Measurements from ENCODE around the gene KCNJ5. TPM values are rescaled to one million over a fixed set of nuclear protein-coding genes. Genes with fewer than 3 reads are reported as not detected.

The KCNJ5 gene
- total RNA-seq, 2 donors from 2014 or later: 0.60 to 1.1 TPM

DNA sequence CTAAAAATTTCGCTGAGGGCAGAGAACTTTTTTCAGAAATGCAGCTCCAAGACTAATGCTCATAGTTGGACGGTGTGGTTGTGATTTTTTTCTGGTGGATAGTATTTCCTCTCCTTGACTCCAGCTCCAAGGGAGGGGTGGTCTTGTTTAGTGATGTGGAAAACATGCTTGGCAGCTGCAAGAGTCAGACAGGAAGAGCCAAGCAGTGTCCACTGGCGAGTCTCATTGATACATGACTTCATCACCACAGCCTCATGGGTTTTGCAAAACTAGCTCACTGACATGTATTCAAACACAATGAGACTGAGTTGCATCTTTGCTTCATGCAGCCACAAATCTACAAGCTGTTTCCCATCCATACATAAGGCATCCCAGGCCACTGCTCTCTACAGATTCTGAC lies 16.7 kb upstream of the KCNJ5 start:
- Mint-ChIP-seq H3K27me3 (ENCODE audit: insufficient read depth) (peaks cover 17% of the 10 kb centered on the region), H3K4me3 (no peak overlapping the region), H3K9me3 (no peaks in the 10 kb centered on the region), H3K36me3 (ENCODE audit: low read depth) (no peaks in the 10 kb centered on the region), H3K27ac (no peak overlapping the region), H3K4me1 (peaks cover 31% of the 10 kb centered on the region)
- TF ChIP-seq, protein P1, sequence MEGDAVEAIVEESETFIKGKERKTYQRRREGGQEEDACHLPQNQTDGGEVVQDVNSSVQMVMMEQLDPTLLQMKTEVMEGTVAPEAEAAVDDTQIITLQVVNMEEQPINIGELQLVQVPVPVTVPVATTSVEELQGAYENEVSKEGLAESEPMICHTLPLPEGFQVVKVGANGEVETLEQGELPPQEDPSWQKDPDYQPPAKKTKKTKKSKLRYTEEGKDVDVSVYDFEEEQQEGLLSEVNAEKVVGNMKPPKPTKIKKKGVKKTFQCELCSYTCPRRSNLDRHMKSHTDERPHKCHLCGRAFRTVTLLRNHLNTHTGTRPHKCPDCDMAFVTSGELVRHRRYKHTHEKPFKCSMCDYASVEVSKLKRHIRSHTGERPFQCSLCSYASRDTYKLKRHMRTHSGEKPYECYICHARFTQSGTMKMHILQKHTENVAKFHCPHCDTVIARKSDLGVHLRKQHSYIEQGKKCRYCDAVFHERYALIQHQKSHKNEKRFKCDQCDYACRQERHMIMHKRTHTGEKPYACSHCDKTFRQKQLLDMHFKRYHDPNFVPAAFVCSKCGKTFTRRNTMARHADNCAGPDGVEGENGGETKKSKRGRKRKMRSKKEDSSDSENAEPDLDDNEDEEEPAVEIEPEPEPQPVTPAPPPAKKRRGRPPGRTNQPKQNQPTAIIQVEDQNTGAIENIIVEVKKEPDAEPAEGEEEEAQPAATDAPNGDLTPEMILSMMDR (conservative IDR thresholded peaks at IDR 0.05): no peak
- Histone ChIP-seq H3K4me3 (ENCODE audit: low read length) (no peak overlapping the region), H3K27ac (ENCODE audit: low read depth, low read length) (no peak overlapping the region), H3K4me1 (ENCODE audit: control insufficient read depth, insufficient read depth, low read length) (peaks cover 25% of the 10 kb centered on the region), H3K9me3 (ENCODE audit: control insufficient read depth, low read length) (no peaks in the 10 kb centered on the region), H3K9ac (ENCODE audit: extremely low read depth, low read length, poor library complexity, severe bottlenecking) (no peak overlapping the region), H3K36me3 (ENCODE audit: control insufficient read depth, insufficient read depth, low read length) (no peaks in the 10 kb centered on the region), H3K27me3 (ENCODE audit: control insufficient read depth, insufficient read depth, low read length, poor library complexity, severe bottlenecking) (no peaks in the 10 kb centered on the region)
- no peak for DNase-seq
- 89 to 100% methylated on average over 1 to 3 of the region's 3 CpGs for WGBS, 2 experiments (ENCODE audit: insufficient coverage in 1 of 2, insufficient read length in 1 of 2)

DNA sequence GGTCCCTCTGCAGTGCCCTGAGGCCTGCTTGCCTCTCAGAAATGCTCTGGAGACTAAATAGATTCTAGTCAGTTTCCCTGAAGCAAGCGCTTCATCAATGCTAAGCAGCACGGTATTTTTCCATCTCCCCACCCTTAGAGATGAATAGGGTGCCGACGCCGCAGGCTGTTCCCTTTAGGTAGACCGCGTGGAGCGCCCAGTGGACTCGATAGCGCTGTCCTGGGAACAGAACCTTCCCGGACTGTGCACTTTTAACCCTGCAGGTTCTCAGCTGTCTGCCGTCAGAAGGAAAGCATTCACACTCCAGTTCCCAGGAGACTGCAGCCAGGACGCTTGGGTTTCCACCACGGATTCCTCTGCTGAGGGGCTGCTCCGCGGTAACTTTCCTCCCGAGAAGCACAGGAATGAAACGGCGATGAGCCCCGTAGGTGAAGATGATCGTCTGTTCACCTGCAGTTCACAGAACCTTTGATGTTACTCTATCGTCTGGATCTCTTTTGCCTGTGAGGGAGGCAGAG lies 15.0 kb upstream of the KCNJ5 start:
- no peak overlapping the region for H3K4me3 ChIP-seq (ENCODE audit: low read length)
- no peaks in the 10 kb centered on the region for H3K9me3 Mint-ChIP-seq
- H3K4me1 Mint-ChIP-seq: peaks cover 30% of the 10 kb centered on the region
- H3K27me3 Mint-ChIP-seq (ENCODE audit: insufficient read depth): peaks cover 17% of the 10 kb centered on the region
- no peak overlapping the region for H3K4me3 Mint-ChIP-seq
- H3K27me3 ChIP-seq (ENCODE audit: control insufficient read depth, insufficient read depth, low read length, poor library complexity, severe bottlenecking): no peaks in the 10 kb centered on the region
- 93 to 97% methylated on average over 22 of the region's 22 CpGs for WGBS, 2 experiments (ENCODE audit: insufficient coverage in 1 of 2, insufficient read length in 1 of 2)
- no peak for DNase-seq
- H3K4me1 ChIP-seq (ENCODE audit: control insufficient read depth, insufficient read depth, low read length): peaks cover 22% of the 10 kb centered on the region
- TF ChIP-seq, protein P1 (conservative IDR thresholded peaks at IDR 0.05): no peak
- H3K36me3 ChIP-seq (ENCODE audit: control insufficient read depth, insufficient read depth, low read length): no peaks in the 10 kb centered on the region
- no peak overlapping the region for H3K9ac ChIP-seq (ENCODE audit: extremely low read depth, low read length, poor library complexity, severe bottlenecking)
- H3K36me3 Mint-ChIP-seq (ENCODE audit: low read depth): no peaks in the 10 kb centered on the region
- H3K27ac Mint-ChIP-seq: no peak overlapping the region
- H3K27ac ChIP-seq (ENCODE audit: low read depth, low read length): no peak overlapping the region
- no peaks in the 10 kb centered on the region for H3K9me3 ChIP-seq (ENCODE audit: control insufficient read depth, low read length)

DNA sequence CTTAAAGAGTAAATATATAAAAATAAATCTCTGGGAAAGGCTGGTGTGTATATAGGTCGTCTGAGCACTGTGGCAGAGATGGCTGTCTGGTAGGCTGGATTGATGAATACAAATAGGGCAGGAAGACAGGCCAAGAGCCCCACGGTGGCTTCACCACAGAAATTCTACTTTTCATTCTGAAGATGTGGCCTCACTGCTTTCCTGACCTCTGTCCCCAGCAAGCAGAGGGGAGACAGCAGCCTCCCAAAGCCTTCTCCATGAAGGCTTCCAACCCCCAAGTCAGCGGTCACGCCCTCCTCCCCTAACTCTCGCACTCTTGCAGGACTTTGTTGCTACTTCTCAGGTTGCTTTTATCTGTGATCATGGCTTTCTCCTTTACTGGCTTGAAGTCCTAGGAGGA lies 13.4 kb upstream of the KCNJ5 start:
- TF ChIP-seq, protein P1 (conservative IDR thresholded peaks at IDR 0.05): no peak
- Mint-ChIP-seq H3K4me3 (no peak overlapping the region), H3K4me1 (peaks cover 23% of the 10 kb centered on the region), H3K9me3 (no peaks in the 10 kb centered on the region), H3K27ac (no peak overlapping the region), H3K27me3 (ENCODE audit: insufficient read depth) (peaks cover 23% of the 10 kb centered on the region), H3K36me3 (ENCODE audit: low read depth) (no peaks in the 10 kb centered on the region)
- Histone ChIP-seq H3K27ac (ENCODE audit: low read depth, low read length) (no peak overlapping the region), H3K27me3 (ENCODE audit: control insufficient read depth, insufficient read depth, low read length, poor library complexity, severe bottlenecking) (no peaks in the 10 kb centered on the region), H3K9me3 (ENCODE audit: control insufficient read depth, low read length) (no peaks in the 10 kb centered on the region), H3K4me3 (ENCODE audit: low read length) (no peak overlapping the region), H3K4me1 (ENCODE audit: control insufficient read depth, insufficient read depth, low read length) (peaks cover 8% of the 10 kb centered on the region), H3K36me3 (ENCODE audit: control insufficient read depth, insufficient read depth, low read length) (no peaks in the 10 kb centered on the region), H3K9ac (ENCODE audit: extremely low read depth, low read length, poor library complexity, severe bottlenecking) (no peak overlapping the region)
- no peak for DNase-seq
- 90% methylated on average over 5 of the region's 5 CpGs; no CpG with 5 or more reads in 1 of the 2 experiments for WGBS, 2 experiments (ENCODE audit: insufficient coverage in 1 of 2, insufficient read length in 1 of 2)
